Stromal cell of bone marrow (primary cell): ENCODE results near the gene SYTL2.
A peak's percentile ranks its signal among the peaks of the same experiment; 100 is the strongest.
"Not testable (repeated sequence)": the region's sequence is repeated elsewhere in the genome, so short reads cannot be mapped to it uniquely, and the experiment has no call there.

ENCODE experiments used
- DNase-seq: peaks from one replicate; pipeline ENCODE4 v3.0.0-alpha.2; 2012; ENCODE audit warnings: low read depth

SYTL2 gene

GRCh38 chr11:85685820-85686459 lies 125.0 kb downstream of the SYTL2 start, which contains the start of gene CCDC89:
Gene CCDC89, minus strand, starts transcription at chr11:85686195. Its CDS starts 65 bp downstream, at chr11:85686130.
- DNase-seq, result peak; percentile 99

- no peak for DNase-seq
Observed at GRCh38 chr11:85685125-85685819, 125.7 kb downstream of the SYTL2 start.

DNA sequence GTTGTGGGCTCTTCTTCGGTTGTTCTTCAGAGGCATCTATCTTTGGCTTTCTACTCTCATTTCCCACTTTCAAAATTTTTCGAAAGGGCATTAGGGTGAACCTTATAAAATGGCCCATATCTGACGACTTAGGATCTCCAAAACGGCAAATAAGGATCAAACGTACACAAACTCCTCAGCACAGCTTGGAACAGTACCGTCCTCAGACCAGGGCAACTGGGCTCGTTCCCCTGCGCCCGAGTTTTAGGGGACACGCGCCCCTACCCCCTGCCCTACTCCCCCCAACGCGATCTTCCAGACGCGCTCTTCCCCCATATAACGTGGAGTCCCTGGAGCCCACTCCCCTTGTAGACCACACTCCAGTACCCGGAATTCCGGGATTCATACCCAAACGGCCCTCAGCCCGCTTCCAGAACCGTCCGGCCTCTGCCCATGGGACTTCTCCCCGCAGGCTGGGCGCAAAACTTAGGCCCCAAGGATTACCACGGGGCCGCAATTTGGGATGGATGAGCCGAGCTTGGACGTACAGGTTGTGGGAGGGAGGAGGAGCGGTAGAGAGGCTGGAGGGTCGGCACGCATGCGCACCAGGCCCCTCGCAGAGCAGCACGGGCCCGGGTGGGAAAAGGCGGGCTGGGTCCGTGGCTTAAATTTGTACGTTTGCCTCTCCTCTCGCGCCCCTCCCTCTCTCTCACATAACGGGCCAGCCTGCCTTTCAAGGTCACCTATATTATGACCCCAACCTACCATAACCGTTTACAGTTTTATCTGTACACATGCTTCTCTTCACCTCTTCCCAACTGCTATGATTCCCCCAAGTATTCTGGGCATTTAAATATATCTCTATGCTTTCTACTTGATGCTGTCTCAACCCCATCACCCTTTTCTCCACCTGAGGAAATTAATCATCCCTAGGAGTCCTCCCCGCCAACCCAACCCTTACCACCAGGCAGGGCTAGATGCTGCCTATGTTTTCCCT lies 128.3 kb downstream of the SYTL2 start:
- DNase-seq, result no peak

DNA sequence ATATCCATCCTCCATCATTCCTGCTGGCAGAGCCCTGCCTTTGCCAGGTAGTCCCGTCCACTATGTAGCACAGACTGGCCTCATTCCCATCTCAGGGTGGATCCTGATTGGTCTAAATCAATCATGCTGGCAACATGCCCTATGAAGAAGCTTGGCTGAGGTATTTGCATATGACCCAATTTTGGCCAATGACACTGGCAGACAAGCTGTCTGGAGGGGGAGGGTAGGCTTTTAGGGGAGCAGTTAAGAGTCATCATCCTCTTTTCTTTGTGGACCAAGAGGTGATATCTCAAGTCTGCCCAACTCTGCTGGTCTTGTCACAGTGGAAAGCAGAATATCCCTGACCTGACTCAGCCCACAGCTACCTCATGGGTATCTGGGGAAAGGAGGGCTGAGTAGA lies 130.0 kb downstream of the SYTL2 start:
- DNase-seq, result no peak

- no peak for DNase-seq
Observed at GRCh38 chr11:85679576-85679975, 131.4 kb downstream of the SYTL2 start.

- no peak for DNase-seq
Observed at GRCh38 chr11:85673393-85673792, 137.5 kb downstream of the SYTL2 start.

DNA sequence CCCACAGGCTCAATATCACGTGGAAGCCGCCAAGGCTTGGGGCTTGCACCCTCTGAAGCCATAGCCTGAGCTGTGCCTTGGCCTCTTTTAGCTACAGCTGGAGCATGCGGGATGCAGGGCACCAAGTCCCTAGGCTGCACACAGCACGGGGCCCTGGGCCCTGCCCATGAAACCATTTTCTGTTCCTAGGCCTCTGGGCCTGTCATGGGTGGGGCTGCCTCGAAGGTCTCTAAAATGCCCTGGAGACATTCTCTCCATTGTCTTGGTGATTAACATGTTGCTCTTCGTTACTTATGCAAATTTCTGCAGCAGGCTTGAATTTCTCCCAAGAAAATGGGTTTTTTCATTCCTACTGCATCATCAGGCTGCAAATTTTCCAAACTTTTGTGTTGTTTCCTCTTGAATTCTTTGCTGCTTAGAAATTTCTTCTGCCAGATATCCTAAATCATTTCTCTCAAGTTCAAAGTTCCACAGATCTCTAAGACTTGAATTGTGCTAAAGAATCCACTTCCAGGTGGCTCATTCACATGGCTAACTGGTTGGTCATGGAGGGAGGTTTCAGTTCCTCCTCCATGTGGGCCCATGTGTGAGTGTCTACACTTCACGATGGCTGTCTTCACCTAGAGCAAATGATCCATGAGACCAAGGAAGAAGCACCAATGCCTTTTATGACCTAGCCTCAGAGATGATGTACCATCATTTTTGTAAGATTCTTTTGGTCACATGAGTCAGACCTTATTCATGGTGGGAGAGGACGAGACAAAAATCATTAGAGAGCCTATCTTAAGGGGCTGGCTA lies 138.6 kb downstream of the SYTL2 start:
- DNase-seq, result no peak

GRCh38 chr11:85670949-85671663 lies 139.8 kb downstream of the SYTL2 start:
- not testable (repeated sequence) for DNase-seq

GRCh38 chr11:85668157-85668556 lies 142.8 kb downstream of the SYTL2 start:
- no peak for DNase-seq

GRCh38 chr11:85666687-85667086 lies 144.3 kb downstream of the SYTL2 start:
- no peak for DNase-seq

GRCh38 chr11:85665733-85666132 lies 145.2 kb downstream of the SYTL2 start:
- no peak for DNase-seq

DNA sequence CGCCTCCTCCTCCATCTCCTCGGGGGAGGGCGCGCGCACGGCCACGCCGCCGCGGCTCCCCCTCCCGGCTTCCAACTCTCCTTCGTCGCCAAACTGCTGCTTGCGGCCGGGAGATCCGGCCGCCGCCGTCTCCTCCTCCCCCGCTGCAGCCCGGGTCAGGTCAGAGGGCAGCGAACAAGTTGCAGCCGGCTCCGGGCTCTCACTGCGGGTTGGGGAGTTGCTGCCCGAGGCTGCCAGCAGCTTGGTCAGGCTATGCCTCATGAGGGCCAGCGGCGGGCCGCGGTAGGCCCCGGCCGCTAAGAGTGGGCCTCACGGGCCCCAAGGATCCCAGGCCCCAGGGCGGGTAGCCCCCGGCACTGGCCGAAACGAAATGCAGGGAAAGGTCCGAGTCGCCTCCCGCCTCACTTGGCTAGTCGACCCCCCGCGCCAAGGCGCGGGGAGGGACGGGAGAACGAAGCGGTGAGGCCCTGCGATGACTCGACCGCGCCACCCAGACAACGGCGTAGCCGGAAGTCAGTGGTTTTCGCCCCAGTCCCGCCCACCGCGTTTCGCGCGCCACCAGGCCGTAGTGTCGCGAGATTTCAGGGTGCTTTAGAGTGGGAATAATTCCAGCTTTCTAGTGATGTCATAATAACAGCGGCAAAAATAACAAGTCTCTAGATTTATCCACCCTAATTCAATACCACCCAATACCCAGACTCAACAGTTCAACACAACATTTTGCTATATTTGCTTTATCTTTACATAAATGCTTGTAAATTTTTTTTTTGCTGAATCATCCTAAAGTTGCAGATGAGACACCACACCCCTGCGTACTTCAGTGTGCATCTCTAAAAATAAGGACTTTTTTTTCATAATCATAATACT lies 146.1 kb downstream of the SYTL2 start, which contains the start of gene CREBZF:
TSS of gene CREBZF (minus strand) at position 515 of the 867 bp plus-strand sequence. CDS start at position 261, 254 bp downstream.
- DNase-seq, result peak; percentile 86

DNA sequence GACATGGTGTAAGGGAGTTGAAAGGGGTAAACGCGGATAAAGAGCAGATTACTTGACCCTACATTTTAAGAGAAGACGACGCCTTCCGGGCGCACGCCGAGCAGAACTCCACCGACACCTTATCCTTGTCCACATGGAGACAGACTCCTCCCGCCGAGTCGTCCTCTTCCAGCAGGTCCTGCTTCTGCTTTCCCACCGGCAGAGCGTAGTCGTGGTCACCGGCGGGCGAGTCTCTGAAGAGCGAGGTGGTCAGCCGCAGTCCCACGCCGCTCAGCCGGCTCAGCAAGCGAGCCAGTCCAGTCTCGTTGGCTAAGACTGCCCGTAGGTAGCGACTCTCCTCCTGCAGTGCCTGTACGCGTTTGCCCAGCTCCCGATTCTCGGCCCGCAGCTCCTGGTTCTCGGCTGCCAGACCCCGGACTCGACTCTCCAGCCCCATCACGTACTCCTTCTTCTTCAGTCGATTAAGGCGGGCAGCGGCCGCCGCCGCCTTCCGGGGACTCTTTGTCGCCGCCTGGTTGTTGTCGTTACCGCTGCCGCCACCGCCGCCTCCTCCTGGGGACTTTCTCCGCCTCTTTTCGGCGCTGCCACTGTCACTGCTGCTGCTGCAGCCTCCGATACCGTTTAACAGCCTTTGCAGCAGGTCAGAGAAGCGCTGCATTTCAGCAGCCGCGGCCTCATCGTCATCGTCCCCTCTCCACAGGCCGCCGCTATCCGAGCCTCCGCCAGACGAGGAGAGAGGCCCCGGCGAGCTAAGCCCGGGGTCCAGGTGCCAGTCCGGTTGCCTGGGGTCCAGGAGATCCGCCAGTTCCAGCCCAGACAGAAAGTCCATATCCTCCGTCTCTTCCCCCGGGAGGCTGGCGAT lies 147.0 kb downstream of the SYTL2 start:
- no peak for DNase-seq

DNA sequence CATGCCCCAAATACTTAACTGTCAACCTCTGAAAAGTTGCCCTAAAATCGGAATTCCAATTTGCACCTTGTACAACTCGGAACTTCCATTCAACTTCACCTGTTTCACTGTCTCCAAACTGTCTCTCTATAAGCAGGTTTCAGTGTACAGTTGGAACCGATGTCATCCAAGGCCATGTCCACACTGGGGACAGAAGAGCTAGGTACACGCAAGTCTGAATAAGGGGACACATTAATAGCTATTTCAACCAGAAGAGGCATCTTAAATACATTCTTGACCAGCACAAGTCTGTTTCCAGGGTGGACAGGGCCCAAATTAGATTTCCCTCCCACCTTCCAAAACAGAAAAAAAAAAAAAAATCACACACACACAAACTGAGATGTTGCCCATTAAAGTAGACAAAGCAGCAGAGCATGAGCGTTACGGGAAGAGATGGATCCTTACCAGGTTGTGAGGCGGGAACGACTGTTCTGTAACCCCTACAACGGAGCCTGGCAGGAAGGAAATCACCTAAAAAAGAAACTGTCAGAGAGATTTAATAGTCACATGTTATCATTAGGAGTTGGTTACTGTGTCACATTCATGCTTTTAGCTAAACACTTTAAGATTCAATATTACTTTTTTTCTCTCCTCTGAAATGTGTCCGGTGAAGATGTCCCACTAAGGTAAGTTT lies 147.7 kb downstream of the SYTL2 start:
- no peak for DNase-seq

DNA sequence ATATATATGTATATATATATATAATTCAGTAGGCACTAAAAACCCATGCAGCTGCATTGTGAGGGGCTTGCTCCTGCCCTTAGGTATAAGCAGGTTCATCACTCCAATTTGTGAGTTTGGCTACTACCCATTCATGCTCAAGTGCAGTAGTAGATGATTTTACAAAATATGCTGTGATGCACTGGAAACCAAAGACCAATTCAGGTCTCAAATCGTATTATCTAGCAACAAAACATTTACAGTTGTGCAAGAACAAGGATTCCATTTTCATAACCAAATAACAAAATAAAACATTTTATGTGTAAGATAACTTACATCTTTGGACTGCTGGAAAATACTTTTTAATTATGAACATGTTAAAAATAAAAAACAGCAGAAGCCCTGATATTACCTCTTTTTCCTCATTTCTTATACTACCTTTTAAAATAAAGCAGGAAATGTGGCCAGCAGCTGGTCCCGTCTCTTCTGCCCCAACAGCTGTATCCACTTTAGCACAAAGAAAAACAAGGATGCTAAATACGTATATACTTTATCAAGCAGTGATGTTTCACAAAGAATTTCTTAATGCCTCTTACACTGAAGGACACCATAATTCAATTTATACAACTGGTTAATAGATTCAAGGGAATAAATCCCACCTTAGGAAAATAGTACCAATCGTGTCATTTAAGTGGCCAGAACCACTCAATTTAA lies 148.8 kb downstream of the SYTL2 start:
- DNase-seq, result no peak

DNA sequence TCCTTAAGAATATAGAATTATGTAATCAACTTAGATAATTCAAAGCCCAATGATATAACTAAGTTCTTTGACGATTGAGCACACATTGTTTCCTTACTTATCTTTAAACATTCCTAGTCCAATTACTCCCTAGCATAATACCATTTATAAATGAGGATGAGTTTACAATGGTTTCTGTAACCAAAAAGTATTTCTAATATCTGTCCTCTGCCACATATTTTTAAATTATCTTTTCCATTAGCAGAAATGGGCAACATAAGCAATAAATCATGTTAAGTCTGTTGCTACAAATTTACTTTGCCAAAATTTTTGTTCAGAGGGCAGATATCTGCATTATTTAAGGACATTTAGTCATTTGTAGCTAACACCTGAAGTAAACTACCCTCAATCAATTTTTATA lies 152.8 kb downstream of the SYTL2 start:
- DNase-seq, result no peak

DNA sequence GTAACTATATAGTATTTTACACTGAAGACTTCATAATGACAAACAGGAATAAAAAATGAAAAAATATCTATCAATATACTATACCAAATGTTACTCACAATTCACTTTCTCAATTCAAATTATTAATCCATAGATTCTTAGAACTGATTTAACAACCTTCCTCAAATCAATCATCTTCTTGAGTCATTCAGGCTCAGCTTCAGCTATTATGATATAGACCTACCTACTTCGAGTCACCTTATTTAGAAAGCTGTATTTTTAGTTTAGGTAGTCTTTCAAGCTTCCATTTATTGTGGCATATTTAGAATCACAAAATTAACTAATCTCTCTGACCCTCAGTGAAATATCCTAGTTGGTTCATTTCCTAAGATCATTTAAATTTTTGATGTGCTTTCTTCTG lies 154.2 kb downstream of the SYTL2 start:
- no peak for DNase-seq

DNA sequence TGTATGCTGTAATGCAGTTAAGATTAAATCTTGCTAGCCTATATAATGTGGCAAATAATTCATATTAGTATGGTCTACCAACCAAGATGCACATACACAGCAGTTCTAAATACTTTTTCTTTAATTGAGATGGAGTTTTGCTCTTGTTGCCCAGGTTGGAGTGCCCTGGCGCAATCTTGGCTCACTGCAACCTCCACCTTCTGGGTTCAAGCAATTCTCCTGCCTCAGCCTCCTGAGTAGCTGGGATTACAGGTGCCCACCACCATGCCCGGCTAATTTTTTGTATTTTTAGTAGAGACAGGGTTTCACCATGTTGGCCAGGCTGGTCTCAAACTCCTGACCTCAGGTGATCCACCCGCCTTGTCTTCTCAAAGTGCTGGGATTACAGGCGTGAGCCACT lies 156.6 kb downstream of the SYTL2 start:
- DNase-seq, result not testable (repeated sequence)
